Measurements from ENCODE around the gene ANGPTL2. TPM values are rescaled to one million over a fixed set of nuclear protein-coding genes. Genes with fewer than 3 reads are reported as not detected.

ANGPTL2 gene
- total RNA-seq, 2 experiments from 2014 or later: not detected

DNA sequence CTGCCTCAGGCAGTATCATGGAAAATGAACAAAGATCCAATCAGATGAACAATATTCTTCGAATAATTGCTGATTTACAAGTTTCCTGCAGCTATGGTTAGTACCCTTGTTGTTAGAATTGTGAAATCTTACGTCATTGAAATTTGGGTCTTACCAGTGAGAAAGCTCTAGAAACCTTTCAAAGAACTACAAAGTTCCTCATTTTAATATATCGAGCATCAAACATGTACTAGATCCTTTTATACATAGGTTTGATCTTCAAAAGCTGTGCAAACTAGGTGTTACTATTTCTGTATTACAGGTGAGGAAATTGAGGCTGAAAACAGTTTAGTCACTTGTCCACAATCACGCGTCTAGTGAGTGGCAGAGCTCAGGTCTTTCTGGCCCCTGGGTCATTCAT is 43.7 kb upstream of the ANGPTL2 start:
- intact Hi-C loops (cut with micrococcal nuclease; ENCODE audit: unreplicated experiment): no loop called here
- TF ChIP-seq EZH2phosphoT487 (IDR thresholded peaks at IDR 0.05; ENCODE audit: borderline replicate concordance, low read depth, low read length): no peak
- TF ChIP-seq, protein P1, sequence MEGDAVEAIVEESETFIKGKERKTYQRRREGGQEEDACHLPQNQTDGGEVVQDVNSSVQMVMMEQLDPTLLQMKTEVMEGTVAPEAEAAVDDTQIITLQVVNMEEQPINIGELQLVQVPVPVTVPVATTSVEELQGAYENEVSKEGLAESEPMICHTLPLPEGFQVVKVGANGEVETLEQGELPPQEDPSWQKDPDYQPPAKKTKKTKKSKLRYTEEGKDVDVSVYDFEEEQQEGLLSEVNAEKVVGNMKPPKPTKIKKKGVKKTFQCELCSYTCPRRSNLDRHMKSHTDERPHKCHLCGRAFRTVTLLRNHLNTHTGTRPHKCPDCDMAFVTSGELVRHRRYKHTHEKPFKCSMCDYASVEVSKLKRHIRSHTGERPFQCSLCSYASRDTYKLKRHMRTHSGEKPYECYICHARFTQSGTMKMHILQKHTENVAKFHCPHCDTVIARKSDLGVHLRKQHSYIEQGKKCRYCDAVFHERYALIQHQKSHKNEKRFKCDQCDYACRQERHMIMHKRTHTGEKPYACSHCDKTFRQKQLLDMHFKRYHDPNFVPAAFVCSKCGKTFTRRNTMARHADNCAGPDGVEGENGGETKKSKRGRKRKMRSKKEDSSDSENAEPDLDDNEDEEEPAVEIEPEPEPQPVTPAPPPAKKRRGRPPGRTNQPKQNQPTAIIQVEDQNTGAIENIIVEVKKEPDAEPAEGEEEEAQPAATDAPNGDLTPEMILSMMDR (conservative IDR thresholded peaks at IDR 0.05; ENCODE audit: low read length): no peak
- no peaks in the 10 kb centered on the region for H4K20me1 ChIP-seq (ENCODE audit: insufficient read depth, low read length)
- no TSS peak for BruUV-seq (replicated peaks)
- H3K79me2 ChIP-seq (ENCODE audit: insufficient read depth, low read depth, low read length): no peaks in the 10 kb centered on the region
- ChIA-PET POLR2A (interaction anchor here (0.7 to 1.1 kb wide), 3 partner anchors 9 to 19 kb away, joined by 3 to 4 read pairs (median 4); no protein-coding TSS in a partner anchor), CTCF (ENCODE audit: unreplicated experiment) (no interaction called here)
- no peaks in the 10 kb centered on the region for H3K9me3 ChIP-seq (ENCODE audit: low read length)
- peak overlapping the region; percentile 32 for H3K4me3 ChIP-seq (ENCODE audit: low read depth, low read length, poor library complexity, severe bottlenecking)
- peak; percentile 75 for DNase-seq (ENCODE audit: low spot score)
- H3K4me1 ChIP-seq (ENCODE audit: insufficient read depth, low read length, poor library complexity, severe bottlenecking): peaks cover 76% of the 10 kb centered on the region
- peak overlapping the region; percentile 80 for H3K27ac ChIP-seq (ENCODE audit: low read depth, low read length, poor library complexity, severe bottlenecking)
- no peaks in the 10 kb centered on the region for H3K36me3 ChIP-seq (ENCODE audit: insufficient read depth, low read length)
- peak overlapping the region; percentile 48; the same call in 1 of the 2 replicates for H2AFZ ChIP-seq (ENCODE audit: low read length)
- H3K4me2 ChIP-seq (ENCODE audit: low read length): peak overlapping the region; percentile 61
- no peaks in the 10 kb centered on the region for H3K9me2 ChIP-seq (ENCODE audit: insufficient read depth, low read length)

DNA sequence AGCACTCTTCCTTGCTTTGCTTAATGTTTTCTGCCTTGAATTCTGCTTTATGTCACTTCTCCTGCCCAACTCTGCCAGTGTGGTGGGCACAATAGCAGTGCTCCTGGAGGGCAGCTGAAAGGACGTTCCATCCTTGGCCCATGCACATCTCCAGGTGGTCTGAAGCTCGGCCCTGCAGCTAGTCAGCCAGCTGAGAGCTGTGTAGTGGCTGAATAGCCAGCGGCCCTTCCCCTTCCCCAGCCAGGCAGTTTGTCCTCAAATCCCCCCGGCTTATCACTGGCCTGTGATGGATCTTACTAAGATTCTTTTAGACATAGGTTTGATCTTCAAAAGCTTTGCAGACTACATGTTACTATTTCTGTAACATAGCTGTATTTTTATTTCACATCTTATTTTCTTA is 42.7 kb upstream of the ANGPTL2 start:
- POLR2A ChIA-PET: interaction anchor here (1.1 kb wide), 1 partner anchor 10 kb away, joined by 3 read pairs; no protein-coding TSS in a partner anchor
- BruUV-seq (replicated peaks): no TSS peak
- Histone ChIP-seq H3K9me3 (ENCODE audit: low read length) (no peaks in the 10 kb centered on the region), H3K9me2 (ENCODE audit: insufficient read depth, low read length) (no peaks in the 10 kb centered on the region), H2AFZ (ENCODE audit: low read length) (no peak overlapping the region), H3K79me2 (ENCODE audit: insufficient read depth, low read depth, low read length) (no peaks in the 10 kb centered on the region), H3K4me1 (ENCODE audit: insufficient read depth, low read length, poor library complexity, severe bottlenecking) (peaks cover 69% of the 10 kb centered on the region), H4K20me1 (ENCODE audit: insufficient read depth, low read length) (no peaks in the 10 kb centered on the region), H3K27ac (ENCODE audit: low read depth, low read length, poor library complexity, severe bottlenecking) (no peak overlapping the region), H3K4me3 (ENCODE audit: low read depth, low read length, poor library complexity, severe bottlenecking) (no peak overlapping the region), H3K36me3 (ENCODE audit: insufficient read depth, low read length) (no peaks in the 10 kb centered on the region), H3K4me2 (ENCODE audit: low read length) (peak overlapping the region; percentile 61)
- no peak for DNase-seq (ENCODE audit: low spot score)
- TF ChIP-seq EZH2phosphoT487 (IDR thresholded peaks at IDR 0.05; ENCODE audit: borderline replicate concordance, low read depth, low read length): no peak
- TF ChIP-seq, protein P1 (conservative IDR thresholded peaks at IDR 0.05; ENCODE audit: low read length): no peak
- intact Hi-C loops (cut with micrococcal nuclease; ENCODE audit: unreplicated experiment): no loop called here
- CTCF ChIA-PET (ENCODE audit: unreplicated experiment): no interaction called here

GRCh38 chr9:127163409-127163808 is 41.0 kb upstream of the ANGPTL2 start:
- H4K20me1 ChIP-seq (ENCODE audit: insufficient read depth, low read length): no peaks in the 10 kb centered on the region
- no peak overlapping the region for H2AFZ ChIP-seq (ENCODE audit: low read length)
- no peaks in the 10 kb centered on the region for H3K79me2 ChIP-seq (ENCODE audit: insufficient read depth, low read depth, low read length)
- POLR2A ChIA-PET: interaction anchor here (0.5 kb wide), 1 partner anchor 1385 kb away, joined by 3 read pairs; no protein-coding TSS in a partner anchor
- peak overlapping the region; percentile 7 for H3K4me3 ChIP-seq (ENCODE audit: low read depth, low read length, poor library complexity, severe bottlenecking)
- CTCF ChIA-PET (ENCODE audit: unreplicated experiment): no interaction called here
- BruUV-seq (replicated peaks): no TSS peak
- peak overlapping the region; percentile 40 for H3K4me2 ChIP-seq (ENCODE audit: low read length)
- peak; percentile 72 for DNase-seq (ENCODE audit: low spot score)
- peaks cover 74% of the 10 kb centered on the region for H3K4me1 ChIP-seq (ENCODE audit: insufficient read depth, low read length, poor library complexity, severe bottlenecking)
- no peaks in the 10 kb centered on the region for H3K36me3 ChIP-seq (ENCODE audit: insufficient read depth, low read length)
- H3K9me3 ChIP-seq (ENCODE audit: low read length): no peaks in the 10 kb centered on the region
- TF ChIP-seq, protein P1 (conservative IDR thresholded peaks at IDR 0.05; ENCODE audit: low read length): no peak
- no peak overlapping the region for H3K27ac ChIP-seq (ENCODE audit: low read depth, low read length, poor library complexity, severe bottlenecking)
- intact Hi-C loops (cut with micrococcal nuclease; ENCODE audit: unreplicated experiment): no loop called here
- no peaks in the 10 kb centered on the region for H3K9me2 ChIP-seq (ENCODE audit: insufficient read depth, low read length)
